Ovary (tissue), 9 donors: ENCODE data around the gene BRPF1. TPM values are rescaled to one million over a fixed set of nuclear protein-coding genes. Genes with fewer than 3 reads are reported as not detected.

Source experiments
- DNase-seq, 5 donors: peaks; one replicate each; pipeline ENCODE4 v3.0.0-alpha.2; 2019 to 2020
- H3K27ac ChIP-seq, 2 donors: fragments of 200-600 bp; one replicate each; pipeline versions ENCODE4 v1.5.1 to v1.8.0; 2019 to 2022
- H3K27me3 ChIP-seq: fragments of 200-600 bp; one replicate; pipeline ENCODE4 v1.8.0; 2022
- H3K36me3 ChIP-seq: fragments of 200-600 bp; sonication (generic); one replicate; pipeline ENCODE4 v1.5.1; 2019
- H3K4me1 ChIP-seq: one replicate; pipeline ENCODE4 v1.8.1; 2013; ENCODE audit warnings: mild to moderate bottlenecking, moderate library complexity; ENCODE audit not compliant: insufficient read depth
- H3K4me3 ChIP-seq: fragments of 200-600 bp; sonication (generic); one replicate; pipeline ENCODE4 v1.5.1; 2017
- H3K9me3 ChIP-seq, 2 donors: fragments of 200-600 bp in 1 of 2; sonication (generic) in 1 of 2; one replicate each; pipeline versions ENCODE4 v1.5.1 to v1.8.1; 2013 to 2019; ENCODE audit warnings: mild to moderate bottlenecking in 1 of 2, moderate library complexity in 1 of 2
- CTCF ChIP-seq, 3 donors: fragments of 450-650 bp in 2 of 3; fragments of 200-600 bp in 1 of 3; IDR thresholded peaks; one replicate each; pipeline versions ENCODE4 v1.5.1 to v1.8.0; 2016 to 2022; ENCODE audit warnings: antibody characterized with exemption in 3 of 3, mild to moderate bottlenecking in 1 of 3
- EP300 ChIP-seq: sonication (generic); formaldehyde crosslinking; IDR thresholded peaks from one replicate; pipeline ENCODE4 v1.6.1; 2017; ENCODE audit warnings: antibody characterized with exemption
- POLR2A ChIP-seq: fragments of 450-650 bp; IDR thresholded peaks from one replicate; pipeline ENCODE4 v1.6.1; 2017; ENCODE audit warnings: antibody characterized with exemption, mild to moderate bottlenecking, moderate library complexity
- WGBS, 3 donors: extraction: QIAGEN DNeasy Blood & Tissue Kit in 1 of 3; methylation state at CpG; one replicate each; pipeline versions ENCODE4 v1.1.5 to v1.1.7; 2013 to 2017; 5-methylcytosine and 5-hydroxymethylcytosine counted together
- intact Hi-C, 4 donors: fragments of 100-400 bp; cut with DNase I; formaldehyde crosslinking; loops; one replicate each; pipeline versions ENCODE4 v1.11.0 to v1.15.1; 2022 to 2023
- polyA plus RNA-seq, 2 donors: library from polyadenylated mRNA; stranded (reverse); fragments of 200-250 nt in 1 of 2; fragments of 350-450 nt in 1 of 2; fragmentation: Illumina TruSeq in 1 of 2; extraction: RNeasy Lipid Tissue Mini Kit (QIAGEN cat#74804) in 1 of 2; gene quantifications; one replicate each; pipeline ENCODE4 v1.2.3, GENCODE V29; 2013 to 2014
- total RNA-seq, 7 donors: library from RNA; depleted of rRNA in 2 of 7; stranded (reverse); fragments of >200 nt in 2 of 7; fragmentation: NEBNext Ultra II Directional in 3 of 7; extraction: Animal tissue kit (Norgen Biotek cat#: 25700) in 3 of 7; gene quantifications; one replicate each; pipeline versions ENCODE4 v1.1.0 to v1.2.4, GENCODE V29; 2016 to 2023
- donor health status: DM: no; HTN: no; CAD: no; lungs with moderate emphysema.
- donor health status: DM: no; HTN: no; CAD: no.
- donor health status: Bipolar disorder and iron deficiency.
- donor health status: DM: yes; HTN: yes; CAD: no.
- donor health status: DM: no; HTN: no; CAD: no.
- donor health status: DM: yes; HTN: yes; CAD: no.

Gene BRPF1
- total and polyA plus RNA-seq, 9 donors: 7.2 to 26.4 (median 16.7) TPM

- DNase-seq: no peak
- no peak for TF ChIP-seq POLR2A
- TF ChIP-seq CTCF (IDR thresholded peaks at IDR 0.05): no peak
- intact Hi-C loops: no loop called here
- Histone ChIP-seq H3K36me3 (no peaks in the 10 kb centered on the region), H3K4me3 (no peak overlapping the region), H3K9me3 (no peaks in the 10 kb centered on the region), H3K27ac (no peak overlapping the region), H3K4me1 (no peaks in the 10 kb centered on the region), H3K27me3 (no peaks in the 10 kb centered on the region)
- 87 to 94% (median 91%) methylated on average over 4 of the region's 4 CpGs for WGBS, 3 donors
Measured at GRCh38 chr3:9695345-9695744, 36.2 kb upstream of the BRPF1 start.

GRCh38 chr3:9695746-9696145, 35.8 kb upstream of the BRPF1 start:
- H3K9me3 ChIP-seq: no peaks in the 10 kb centered on the region
- TF ChIP-seq POLR2A: no peak
- TF ChIP-seq EP300: no peak
- no peak for TF ChIP-seq CTCF (IDR thresholded peaks at IDR 0.05)
- no peak for DNase-seq
- H3K4me1 ChIP-seq: no peaks in the 10 kb centered on the region
- intact Hi-C loops: no loop called here
- no peaks in the 10 kb centered on the region for H3K27me3 ChIP-seq
- H3K4me3 ChIP-seq: no peak overlapping the region
- no peaks in the 10 kb centered on the region for H3K36me3 ChIP-seq
- WGBS, 3 donors: 73 to 82% (median 76%) methylated on average over 7 of the region's 7 CpGs
- H3K27ac ChIP-seq: no peak overlapping the region

- 32 to 43% (median 33%) methylated on average over 5 of the region's 5 CpGs for WGBS, 3 donors
- H3K27me3 ChIP-seq: no peaks in the 10 kb centered on the region
- H3K4me1 ChIP-seq: no peaks in the 10 kb centered on the region
- no peaks in the 10 kb centered on the region for H3K9me3 ChIP-seq
- no peak for DNase-seq
- no peak overlapping the region for H3K4me3 ChIP-seq
- intact Hi-C loops: no loop called here
- H3K36me3 ChIP-seq: no peaks in the 10 kb centered on the region
- TF ChIP-seq EP300: no peak
- no peak for TF ChIP-seq POLR2A
- no peak for TF ChIP-seq CTCF (IDR thresholded peaks at IDR 0.05)
- H3K27ac ChIP-seq: no peak overlapping the region
Measured at GRCh38 chr3:9696480-9697220, 34.9 kb upstream of the BRPF1 start.

GRCh38 chr3:9697892-9698291, 33.6 kb upstream of the BRPF1 start:
- H3K27ac ChIP-seq: no peak overlapping the region
- TF ChIP-seq EP300 (no peak), POLR2A (no peak), CTCF (IDR thresholded peaks at IDR 0.05) (no peak)
- no peak overlapping the region for H3K4me3 ChIP-seq
- no peaks in the 10 kb centered on the region for H3K36me3 ChIP-seq
- intact Hi-C loops: no loop called here
- DNase-seq: no peak
- WGBS, 3 donors: 78 to 84% (median 83%) methylated on average over 4 of the region's 4 CpGs
- no peaks in the 10 kb centered on the region for H3K9me3 ChIP-seq
- no peaks in the 10 kb centered on the region for H3K27me3 ChIP-seq
- no peaks in the 10 kb centered on the region for H3K4me1 ChIP-seq
